ENCODE results near the gene SLC49A4. TPM values are rescaled to one million over a fixed set of nuclear protein-coding genes. Genes with fewer than 3 reads are reported as not detected.

The SLC49A4 gene
- total and polyA plus RNA-seq, 2 donors (not counting 1 experiment from before 2014, with no cell fraction given), result 2.5 to 20.0 TPM

DNA sequence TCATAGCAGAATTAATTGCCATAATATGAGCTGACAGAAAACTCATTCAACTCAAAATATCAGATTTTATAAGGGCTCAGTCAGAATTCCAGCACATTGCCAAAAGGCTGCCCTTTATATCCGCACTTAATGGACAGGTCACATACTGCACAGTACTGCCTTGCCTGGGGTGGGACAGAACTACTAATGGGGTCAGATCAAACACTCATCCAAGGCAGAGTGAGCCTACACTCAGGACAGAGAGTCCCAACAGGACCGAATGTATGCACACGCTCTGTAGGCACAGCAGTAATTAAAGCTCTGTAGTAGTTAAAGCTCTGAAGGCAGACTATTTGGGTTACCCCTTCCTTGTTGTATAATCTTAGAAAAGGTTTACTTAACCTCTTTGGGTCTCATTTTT is 28.4 kb upstream of the SLC49A4 start:
- Histone ChIP-seq H3K4me1 (ENCODE audit: control insufficient read depth in 2 of 2, insufficient read depth in 2 of 2, low read length in 2 of 2) (peaks cover 5 to 7% of the 10 kb centered on the region in 2 donors), H3K9me3 (ENCODE audit: control extremely low read depth in 1 of 3, control insufficient read depth in 2 of 3, insufficient read depth in 1 of 3, low read length in 2 of 3) (no peaks in the 10 kb centered on the region), H4K20me1 (ENCODE audit: control insufficient read depth, insufficient read depth, low read length, poor library complexity, severe bottlenecking) (no peaks in the 10 kb centered on the region), H3K4me3 (ENCODE audit: control extremely low read depth in 1 of 5, extremely low read depth in 1 of 5, insufficient read depth in 1 of 5, low read depth in 2 of 5, low read length in 4 of 5) (no peak overlapping the region), H3K36me3 (replicated peaks in 1 of 2; ENCODE audit: control extremely low read depth in 1 of 2, control insufficient read depth in 1 of 2, extremely low read depth in 1 of 2, insufficient read depth in 2 of 2, low read length in 1 of 2) (peaks cover 1 to 8% of the 10 kb centered on the region in 2 experiments), H3K4me2 (replicated peaks; ENCODE audit: low read depth, low read length, poor library complexity, severe bottlenecking) (no peak overlapping the region), H3K79me2 (ENCODE audit: control insufficient read depth, insufficient read depth, low read length) (no peaks in the 10 kb centered on the region), H3K9ac (ENCODE audit: low read length) (no peak overlapping the region), H3K27me3 (replicated peaks in 1 of 4; ENCODE audit: control extremely low read depth in 1 of 4, control insufficient read depth in 3 of 4, insufficient read depth in 4 of 4, low read length in 3 of 4) (no peaks in the 10 kb centered on the region), H2AFZ (ENCODE audit: insufficient read depth, low read depth, low read length, poor library complexity, severe bottlenecking) (no peak overlapping the region), H3K27ac (ENCODE audit: low read length in 2 of 2) (no peak overlapping the region)
- ChIA-PET CTCF (interaction anchor here (0.7 kb wide), 1 partner anchor 11 kb away, joined by 3 read pairs; no protein-coding TSS in a partner anchor), POLR2A (no interaction called here)
- TF ChIP-seq, protein P1, sequence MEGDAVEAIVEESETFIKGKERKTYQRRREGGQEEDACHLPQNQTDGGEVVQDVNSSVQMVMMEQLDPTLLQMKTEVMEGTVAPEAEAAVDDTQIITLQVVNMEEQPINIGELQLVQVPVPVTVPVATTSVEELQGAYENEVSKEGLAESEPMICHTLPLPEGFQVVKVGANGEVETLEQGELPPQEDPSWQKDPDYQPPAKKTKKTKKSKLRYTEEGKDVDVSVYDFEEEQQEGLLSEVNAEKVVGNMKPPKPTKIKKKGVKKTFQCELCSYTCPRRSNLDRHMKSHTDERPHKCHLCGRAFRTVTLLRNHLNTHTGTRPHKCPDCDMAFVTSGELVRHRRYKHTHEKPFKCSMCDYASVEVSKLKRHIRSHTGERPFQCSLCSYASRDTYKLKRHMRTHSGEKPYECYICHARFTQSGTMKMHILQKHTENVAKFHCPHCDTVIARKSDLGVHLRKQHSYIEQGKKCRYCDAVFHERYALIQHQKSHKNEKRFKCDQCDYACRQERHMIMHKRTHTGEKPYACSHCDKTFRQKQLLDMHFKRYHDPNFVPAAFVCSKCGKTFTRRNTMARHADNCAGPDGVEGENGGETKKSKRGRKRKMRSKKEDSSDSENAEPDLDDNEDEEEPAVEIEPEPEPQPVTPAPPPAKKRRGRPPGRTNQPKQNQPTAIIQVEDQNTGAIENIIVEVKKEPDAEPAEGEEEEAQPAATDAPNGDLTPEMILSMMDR (IDR thresholded peaks at IDR 0.05), result no peak
- no peak for TF ChIP-seq EZH2 (IDR thresholded peaks at IDR 0.05; ENCODE audit: borderline replicate concordance, insufficient read depth, low read depth, low read length, poor library complexity, severe bottlenecking)
- DNase-seq, result no peak
- intact Hi-C loops (cut with micrococcal nuclease), result no loop called here
- no peak overlapping the region for H3K27ac Mint-ChIP-seq
- no peaks in the 10 kb centered on the region for H3K27me3 Mint-ChIP-seq
- no peaks in the 10 kb centered on the region for H3K9me3 Mint-ChIP-seq (ENCODE audit: insufficient read depth)
- ATAC-seq (ENCODE audit: low read depth), result no peak
- H3K4me1 Mint-ChIP-seq, result peaks cover 11% of the 10 kb centered on the region
- H3K4me3 Mint-ChIP-seq, result no peak overlapping the region
- 100% methylated on average over 3 of the region's 3 CpGs for WGBS (ENCODE audit: insufficient coverage)

DNA sequence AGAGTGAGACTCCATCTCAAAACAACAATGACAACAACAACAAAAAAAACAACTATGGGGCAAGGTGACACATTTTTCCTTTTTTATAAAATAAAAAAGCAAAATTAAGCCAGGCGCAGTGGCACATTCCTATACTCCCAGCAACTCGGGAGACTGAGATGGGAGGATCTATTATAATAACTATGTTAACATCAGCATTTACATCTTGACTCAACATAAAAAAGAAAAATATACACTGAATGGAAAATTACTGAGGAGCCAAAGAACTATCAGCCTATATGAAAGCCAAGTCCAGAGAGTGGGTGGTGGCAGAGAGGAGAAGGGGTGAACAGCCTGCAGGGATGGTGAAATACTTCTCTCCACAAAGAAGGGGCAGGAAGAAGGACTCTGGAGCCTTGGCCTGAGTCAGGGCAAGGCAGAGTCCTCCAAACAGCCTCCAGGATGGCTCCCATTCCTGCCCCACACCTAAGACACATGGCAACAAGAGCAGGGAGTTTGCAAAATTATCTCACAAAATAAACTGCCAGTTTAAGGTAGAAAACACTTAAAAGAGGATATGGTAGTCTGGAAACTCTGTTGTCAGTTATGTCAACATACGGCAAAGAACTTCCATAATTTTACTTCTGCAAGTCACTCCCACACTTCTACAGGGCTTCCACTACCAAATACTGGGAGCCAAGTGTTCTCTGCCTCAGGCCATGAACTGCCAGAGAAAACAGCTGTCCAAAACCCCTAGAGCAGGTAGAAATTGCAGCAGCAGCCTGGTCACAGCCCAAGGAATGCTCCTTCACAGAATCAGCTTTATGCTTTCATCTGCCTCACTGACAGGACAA is 27.1 kb upstream of the SLC49A4 start:
- no peaks in the 10 kb centered on the region for H3K4me1 ChIP-seq (ENCODE audit: control insufficient read depth in 2 of 2, insufficient read depth in 2 of 2, low read length in 2 of 2)
- ChIA-PET POLR2A (no interaction called here), CTCF (no interaction called here)
- no peak overlapping the region for H3K27ac ChIP-seq (ENCODE audit: low read length in 2 of 2)
- intact Hi-C loops (cut with micrococcal nuclease), result no loop called here
- no CpG with 5 or more reads among the region's 3 CpGs for WGBS (ENCODE audit: insufficient coverage)
- Mint-ChIP-seq H3K27ac (no peak overlapping the region), H3K9me3 (ENCODE audit: insufficient read depth) (no peaks in the 10 kb centered on the region), H3K4me1 (peaks cover 2% of the 10 kb centered on the region), H3K4me3 (no peak overlapping the region), H3K27me3 (no peaks in the 10 kb centered on the region)
- no peaks in the 10 kb centered on the region for H4K20me1 ChIP-seq (ENCODE audit: control insufficient read depth, insufficient read depth, low read length, poor library complexity, severe bottlenecking)
- TF ChIP-seq, protein P1 (IDR thresholded peaks at IDR 0.05), result no peak
- TF ChIP-seq EZH2 (IDR thresholded peaks at IDR 0.05; ENCODE audit: borderline replicate concordance, insufficient read depth, low read depth, low read length, poor library complexity, severe bottlenecking), result no peak
- no peak for DNase-seq
- no peaks in the 10 kb centered on the region for H3K9me3 ChIP-seq (ENCODE audit: control extremely low read depth in 1 of 3, control insufficient read depth in 2 of 3, insufficient read depth in 1 of 3, low read length in 2 of 3)
- no peak overlapping the region for H3K4me3 ChIP-seq (ENCODE audit: control extremely low read depth in 1 of 5, extremely low read depth in 1 of 5, insufficient read depth in 1 of 5, low read depth in 2 of 5, low read length in 4 of 5)
- H3K36me3 ChIP-seq (replicated peaks in 1 of 2; ENCODE audit: control extremely low read depth in 1 of 2, control insufficient read depth in 1 of 2, extremely low read depth in 1 of 2, insufficient read depth in 2 of 2, low read length in 1 of 2), result peaks cover 1 to 8% of the 10 kb centered on the region in 2 experiments
- no peak overlapping the region for H3K4me2 ChIP-seq (replicated peaks; ENCODE audit: low read depth, low read length, poor library complexity, severe bottlenecking)
- no peak for ATAC-seq (ENCODE audit: low read depth)
- no peak overlapping the region for H2AFZ ChIP-seq (ENCODE audit: insufficient read depth, low read depth, low read length, poor library complexity, severe bottlenecking)
- no peaks in the 10 kb centered on the region for H3K79me2 ChIP-seq (ENCODE audit: control insufficient read depth, insufficient read depth, low read length)
- no peak overlapping the region for H3K9ac ChIP-seq (ENCODE audit: low read length)
- H3K27me3 ChIP-seq (replicated peaks in 1 of 4; ENCODE audit: control extremely low read depth in 1 of 4, control insufficient read depth in 3 of 4, insufficient read depth in 4 of 4, low read length in 3 of 4), result no peaks in the 10 kb centered on the region

Data from B cell (primary cell).